GM21447 (cell line): ENCODE measurements around the gene ACTG1.
"Not testable (repeated sequence)": the region's sequence is repeated elsewhere in the genome, so short reads cannot be mapped to it uniquely, and the experiment has no call there.

Experiments
- ATAC-seq: cut with Tn5 transposase; IDR thresholded peaks from one replicate; pipeline ENCODE4 v1.9.1; 2021; ENCODE audit not compliant: unreplicated experiment

ACTG1 gene

GRCh38 chr17:81533339-81534141 is 20.9 kb upstream of the ACTG1 start:
- ATAC-seq, result no peak

- no peak for ATAC-seq
Measured at GRCh38 chr17:81532490-81533287, 20.1 kb upstream of the ACTG1 start.

- not testable (repeated sequence) for ATAC-seq
Measured at GRCh38 chr17:81531998-81532404, 19.4 kb upstream of the ACTG1 start.

- not testable (repeated sequence) for ATAC-seq
Measured at GRCh38 chr17:81531013-81531412, 18.4 kb upstream of the ACTG1 start.

- ATAC-seq, result no peak
Measured at GRCh38 chr17:81529437-81529803, 16.8 kb upstream of the ACTG1 start.

GRCh38 chr17:81528651-81529436 is 16.2 kb upstream of the ACTG1 start:
- no peak for ATAC-seq

GRCh38 chr17:81528384-81528650 is 15.7 kb upstream of the ACTG1 start:
- no peak for ATAC-seq

- ATAC-seq, result no peak
Measured at GRCh38 chr17:81527591-81528383, 15.2 kb upstream of the ACTG1 start, which contains the start of gene FSCN2. TSS of gene FSCN2 (plus strand) at chr17:81528377. CDS start at chr17:81528532, 155 bp downstream.

- no peak for ATAC-seq
Measured at GRCh38 chr17:81526662-81527571, 14.3 kb upstream of the ACTG1 start.

GRCh38 chr17:81524865-81525159 is 12.2 kb upstream of the ACTG1 start:
- no peak for ATAC-seq

GRCh38 chr17:81524039-81524864 is 11.7 kb upstream of the ACTG1 start:
- no peak for ATAC-seq

GRCh38 chr17:81523402-81524038 is 10.9 kb upstream of the ACTG1 start:
- no peak for ATAC-seq

- ATAC-seq, result no peak
Measured at GRCh38 chr17:81522491-81523401, 10.1 kb upstream of the ACTG1 start.

- no peak for ATAC-seq
Measured at GRCh38 chr17:81520021-81520901, 7.7 kb upstream of the ACTG1 start.

GRCh38 chr17:81519284-81520020 is 6.9 kb upstream of the ACTG1 start:
- ATAC-seq, result no peak

- no peak for ATAC-seq
Measured at GRCh38 chr17:81518785-81519283, 6.2 kb upstream of the ACTG1 start.
